Glutamatergic neuron (in vitro differentiated cells): ENCODE measurements around the gene SLC30A2. TPM values are rescaled to one million over a fixed set of nuclear protein-coding genes. Genes with fewer than 3 reads are reported as not detected.

Source experiments
- DNase-seq: peaks from one replicate; pipeline ENCODE4 v3.0.0; 2022
- H3K27ac Mint-ChIP-seq: one replicate; pipeline ENCODE4 v1.8.0; 2020; ENCODE audit warnings: mild to moderate bottlenecking, mixed read lengths, inconsistent platforms; ENCODE audit not compliant: unreplicated experiment
- H3K27me3 Mint-ChIP-seq: one replicate; pipeline ENCODE4 v1.8.0; 2020; ENCODE audit warnings: mild to moderate bottlenecking, moderate library complexity, mixed read lengths, inconsistent platforms; ENCODE audit not compliant: unreplicated experiment
- H3K36me3 Mint-ChIP-seq: one replicate; pipeline ENCODE4 v1.8.0; 2020; ENCODE audit warnings: mild to moderate bottlenecking, mixed read lengths, inconsistent platforms; ENCODE audit not compliant: unreplicated experiment
- H3K4me1 Mint-ChIP-seq: one replicate; pipeline ENCODE4 v1.8.0; 2020; ENCODE audit warnings: mild to moderate bottlenecking, low read depth, mixed read lengths, inconsistent platforms; ENCODE audit not compliant: unreplicated experiment
- H3K4me3 Mint-ChIP-seq: one replicate; pipeline ENCODE4 v1.8.0; 2020; ENCODE audit warnings: mild to moderate bottlenecking, mixed read lengths, inconsistent platforms; ENCODE audit not compliant: unreplicated experiment
- H3K9me3 Mint-ChIP-seq: one replicate; pipeline ENCODE4 v1.8.0; 2020; ENCODE audit warnings: mild to moderate bottlenecking, moderate library complexity, mixed read lengths, inconsistent platforms; ENCODE audit not compliant: unreplicated experiment
- total RNA-seq: library from RNA; stranded (reverse); fragmentation: NEBNext Ultra II Directional; extraction: Animal tissue kit (Norgen Biotek cat#: 25700); gene quantifications from one replicate; pipeline ENCODE4 v1.2.1, GENCODE V29; 2021; ENCODE audit not compliant: unreplicated experiment
- TF ChIP-seq, protein P1 (sequence below): fragments of 200-600 bp; sonication (generic); IDR thresholded peaks from one replicate; pipeline ENCODE4 v1.5.0; 2021; ENCODE audit not compliant: partially characterized antibody, unreplicated experiment

Gene SLC30A2
- total RNA-seq, 1 donor from 2014 or later, result not detected

- Mint-ChIP-seq H3K4me1 (no peaks in the 10 kb centered on the region), H3K4me3 (no peak overlapping the region), H3K9me3 (no peaks in the 10 kb centered on the region), H3K36me3 (no peaks in the 10 kb centered on the region), H3K27me3 (peaks cover 3% of the 10 kb centered on the region), H3K27ac (no peak overlapping the region)
- no peak for DNase-seq
- TF ChIP-seq, protein P1, sequence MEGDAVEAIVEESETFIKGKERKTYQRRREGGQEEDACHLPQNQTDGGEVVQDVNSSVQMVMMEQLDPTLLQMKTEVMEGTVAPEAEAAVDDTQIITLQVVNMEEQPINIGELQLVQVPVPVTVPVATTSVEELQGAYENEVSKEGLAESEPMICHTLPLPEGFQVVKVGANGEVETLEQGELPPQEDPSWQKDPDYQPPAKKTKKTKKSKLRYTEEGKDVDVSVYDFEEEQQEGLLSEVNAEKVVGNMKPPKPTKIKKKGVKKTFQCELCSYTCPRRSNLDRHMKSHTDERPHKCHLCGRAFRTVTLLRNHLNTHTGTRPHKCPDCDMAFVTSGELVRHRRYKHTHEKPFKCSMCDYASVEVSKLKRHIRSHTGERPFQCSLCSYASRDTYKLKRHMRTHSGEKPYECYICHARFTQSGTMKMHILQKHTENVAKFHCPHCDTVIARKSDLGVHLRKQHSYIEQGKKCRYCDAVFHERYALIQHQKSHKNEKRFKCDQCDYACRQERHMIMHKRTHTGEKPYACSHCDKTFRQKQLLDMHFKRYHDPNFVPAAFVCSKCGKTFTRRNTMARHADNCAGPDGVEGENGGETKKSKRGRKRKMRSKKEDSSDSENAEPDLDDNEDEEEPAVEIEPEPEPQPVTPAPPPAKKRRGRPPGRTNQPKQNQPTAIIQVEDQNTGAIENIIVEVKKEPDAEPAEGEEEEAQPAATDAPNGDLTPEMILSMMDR, result no peak
Measured at GRCh38 chr1:26082020-26082350, 36.1 kb upstream of the SLC30A2 start.

DNA sequence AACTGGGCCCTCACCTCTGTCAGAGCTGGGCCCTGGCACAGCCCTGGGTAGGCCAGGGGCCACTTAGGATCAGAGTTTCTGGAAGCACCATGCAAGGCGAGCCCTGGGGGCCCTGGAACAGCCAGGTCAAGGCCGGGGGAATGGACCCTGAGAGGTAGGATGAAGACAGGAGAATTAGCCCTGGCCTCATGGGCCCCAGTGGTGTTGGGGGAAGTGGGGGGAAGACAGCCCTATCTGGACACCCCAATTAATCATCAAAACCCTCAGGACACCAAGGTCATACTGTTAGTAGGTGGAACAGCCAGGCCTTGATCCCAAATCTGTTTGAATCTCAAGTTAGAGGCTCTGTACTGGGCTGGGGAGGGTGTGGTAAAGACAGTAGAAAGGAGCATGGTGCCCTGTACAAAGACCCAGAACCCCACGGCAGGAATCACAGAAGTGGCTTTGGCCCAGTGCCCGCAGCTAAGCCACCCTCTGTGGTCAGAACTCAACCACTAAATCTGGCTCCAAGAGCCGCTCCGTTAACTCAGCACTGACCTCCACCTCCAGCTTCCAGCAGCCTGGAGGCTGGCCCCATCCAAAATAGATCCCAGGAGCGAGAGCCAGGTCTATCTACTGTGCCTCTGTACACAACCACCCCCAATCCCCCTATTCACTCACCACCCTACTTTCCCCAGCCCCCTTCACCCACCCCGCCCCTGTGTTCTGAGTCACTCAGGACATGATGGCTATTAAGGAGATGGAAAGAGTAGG lies 35.5 kb upstream of the SLC30A2 start:
- TF ChIP-seq, protein P1, result no peak

GRCh38 chr1:26079960-26080814 lies 34.3 kb upstream of the SLC30A2 start:
- peaks cover 6% of the 10 kb centered on the region for H3K27me3 Mint-ChIP-seq
- H3K4me3 Mint-ChIP-seq, result no peak overlapping the region
- H3K36me3 Mint-ChIP-seq, result no peaks in the 10 kb centered on the region
- H3K27ac Mint-ChIP-seq, result no peak overlapping the region
- no peak for DNase-seq
- no peaks in the 10 kb centered on the region for H3K4me1 Mint-ChIP-seq
- TF ChIP-seq, protein P1, result no peak
- no peaks in the 10 kb centered on the region for H3K9me3 Mint-ChIP-seq

More for the DNA sequence above, 35.5 kb upstream of the SLC30A2 start:
- Mint-ChIP-seq H3K4me3 (no peak overlapping the region), H3K9me3 (no peaks in the 10 kb centered on the region), H3K27ac (no peak overlapping the region), H3K4me1 (no peaks in the 10 kb centered on the region), H3K36me3 (no peaks in the 10 kb centered on the region), H3K27me3 (peaks cover 3% of the 10 kb centered on the region)
- no peak for DNase-seq

- no peak for DNase-seq
- no peaks in the 10 kb centered on the region for H3K36me3 Mint-ChIP-seq
- no peak overlapping the region for H3K27ac Mint-ChIP-seq
- TF ChIP-seq, protein P1, result no peak
- no peaks in the 10 kb centered on the region for H3K9me3 Mint-ChIP-seq
- H3K27me3 Mint-ChIP-seq, result peaks cover 5% of the 10 kb centered on the region
- no peak overlapping the region for H3K4me3 Mint-ChIP-seq
- H3K4me1 Mint-ChIP-seq, result no peaks in the 10 kb centered on the region
Measured at GRCh38 chr1:26079178-26079563, 33.3 kb upstream of the SLC30A2 start.
